Cardiac muscle cell (in vitro differentiated cells and primary cell): ENCODE data around the gene CABCOCO1. TPM values are rescaled to one million over a fixed set of nuclear protein-coding genes. Genes with fewer than 3 reads are reported as not detected.

Experiments used
- DNase-seq, 2 donors: peaks; one replicate each; pipeline versions ENCODE4 v3.0.0 to v3.0.0-alpha.2; 2010 to 2017; ENCODE audit warnings: low read depth in 1 of 2, low spot score in 1 of 2
- H3K27ac ChIP-seq: fragments of 200-600 bp; sonication (generic); 2 replicates; pipeline ENCODE4 v1.5.1; 2016
- H3K27me3 ChIP-seq: fragments of 200-600 bp; sonication (generic); 2 replicates; pipeline ENCODE4 v1.6.0; 2016; ENCODE audit warnings: control low read depth
- H3K36me3 ChIP-seq: fragments of 200-600 bp; sonication (generic); 2 replicates; pipeline ENCODE4 v1.5.1; 2016; ENCODE audit warnings: control low read depth
- H3K4me1 ChIP-seq: fragments of 200-600 bp; sonication (generic); 2 replicates; pipeline ENCODE4 v1.8.1; 2017; ENCODE audit warnings: low read depth, mild to moderate bottlenecking, mixed run types
- H3K4me3 ChIP-seq: fragments of 200-600 bp; sonication (generic); 2 replicates; pipeline ENCODE4 v1.5.1; 2016; ENCODE audit warnings: mild to moderate bottlenecking
- H3K9me3 ChIP-seq: fragments of 200-600 bp; sonication (generic); 2 replicates; pipeline ENCODE4 v1.5.1; 2017; ENCODE audit warnings: low read depth, mild to moderate bottlenecking, control low read depth
- polyA plus RNA-seq: library from polyadenylated mRNA; unstranded; fragments of >200 nt; fragmentation: Nextera tagmentation; extraction: Ambion mirVana; gene quantifications from 2 replicates; pipeline ENCODE4 v1.2.1, GENCODE V29; 2016
- total RNA-seq: library from RNA; depleted of rRNA; stranded (reverse); fragments of >200 nt; gene quantifications from 2 replicates; pipeline ENCODE4 v1.2.3, GENCODE V29; 2016
- TF ChIP-seq, protein P1 (sequence below): IDR thresholded peaks from 2 replicates; pipeline ENCODE4 v1.5.1; 2012; ENCODE audit warnings: low read depth, mild to moderate bottlenecking, low read length

Gene CABCOCO1
- total and polyA plus RNA-seq, 2 experiments from 2014 or later = 1.5 TPM

- Histone ChIP-seq H3K27me3 (no peaks in the 10 kb centered on the region), H3K4me3 (no peak overlapping the region), H3K9me3 (no peaks in the 10 kb centered on the region), H3K27ac (no peak overlapping the region), H3K36me3 (no peaks in the 10 kb centered on the region), H3K4me1 (peaks cover 7% of the 10 kb centered on the region)
- DNase-seq = peak in 1 of 2 donors; percentile 62
- TF ChIP-seq, protein P1, sequence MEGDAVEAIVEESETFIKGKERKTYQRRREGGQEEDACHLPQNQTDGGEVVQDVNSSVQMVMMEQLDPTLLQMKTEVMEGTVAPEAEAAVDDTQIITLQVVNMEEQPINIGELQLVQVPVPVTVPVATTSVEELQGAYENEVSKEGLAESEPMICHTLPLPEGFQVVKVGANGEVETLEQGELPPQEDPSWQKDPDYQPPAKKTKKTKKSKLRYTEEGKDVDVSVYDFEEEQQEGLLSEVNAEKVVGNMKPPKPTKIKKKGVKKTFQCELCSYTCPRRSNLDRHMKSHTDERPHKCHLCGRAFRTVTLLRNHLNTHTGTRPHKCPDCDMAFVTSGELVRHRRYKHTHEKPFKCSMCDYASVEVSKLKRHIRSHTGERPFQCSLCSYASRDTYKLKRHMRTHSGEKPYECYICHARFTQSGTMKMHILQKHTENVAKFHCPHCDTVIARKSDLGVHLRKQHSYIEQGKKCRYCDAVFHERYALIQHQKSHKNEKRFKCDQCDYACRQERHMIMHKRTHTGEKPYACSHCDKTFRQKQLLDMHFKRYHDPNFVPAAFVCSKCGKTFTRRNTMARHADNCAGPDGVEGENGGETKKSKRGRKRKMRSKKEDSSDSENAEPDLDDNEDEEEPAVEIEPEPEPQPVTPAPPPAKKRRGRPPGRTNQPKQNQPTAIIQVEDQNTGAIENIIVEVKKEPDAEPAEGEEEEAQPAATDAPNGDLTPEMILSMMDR = no peak
Measured at GRCh38 chr10:61628151-61628874, 34.4 kb upstream of the CABCOCO1 start.

DNA sequence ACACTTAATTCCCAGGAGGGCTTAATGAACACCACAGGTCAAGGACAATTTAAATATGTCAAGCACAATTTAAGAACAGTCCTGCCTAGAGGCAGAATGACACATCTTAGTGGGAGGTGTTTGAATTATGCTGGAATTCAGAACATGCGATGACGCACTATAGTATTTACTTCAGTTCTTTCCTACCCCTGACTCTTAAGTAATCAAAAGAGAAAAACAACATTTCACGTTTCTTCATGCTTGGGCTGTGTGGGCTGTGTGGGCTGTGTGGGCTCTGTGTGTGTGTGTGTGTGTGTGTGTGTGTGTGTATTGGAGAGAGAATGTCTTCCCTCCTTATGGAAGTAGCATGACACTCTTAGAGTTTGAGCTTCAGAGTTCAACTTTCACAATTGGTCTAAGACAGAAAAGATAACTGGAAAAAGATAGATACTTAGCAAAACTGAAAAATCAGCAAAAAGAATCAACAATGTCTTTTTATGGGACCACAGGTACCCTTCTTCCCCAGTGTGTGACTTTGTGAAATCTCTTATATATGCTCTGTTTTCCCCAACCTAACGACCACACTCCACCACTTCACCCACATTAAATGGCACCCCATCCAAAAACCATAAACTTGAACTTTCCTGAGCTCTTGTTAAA, 33.7 kb upstream of the CABCOCO1 start:
- TF ChIP-seq, protein P1 = no peak
- peaks cover under 1% of the 10 kb centered on the region for H3K4me1 ChIP-seq
- no peaks in the 10 kb centered on the region for H3K9me3 ChIP-seq
- H3K27me3 ChIP-seq = no peaks in the 10 kb centered on the region
- H3K27ac ChIP-seq = no peak overlapping the region
- H3K36me3 ChIP-seq = no peaks in the 10 kb centered on the region
- peak; percentile 9 to 95 for DNase-seq
- no peak overlapping the region for H3K4me3 ChIP-seq

DNA sequence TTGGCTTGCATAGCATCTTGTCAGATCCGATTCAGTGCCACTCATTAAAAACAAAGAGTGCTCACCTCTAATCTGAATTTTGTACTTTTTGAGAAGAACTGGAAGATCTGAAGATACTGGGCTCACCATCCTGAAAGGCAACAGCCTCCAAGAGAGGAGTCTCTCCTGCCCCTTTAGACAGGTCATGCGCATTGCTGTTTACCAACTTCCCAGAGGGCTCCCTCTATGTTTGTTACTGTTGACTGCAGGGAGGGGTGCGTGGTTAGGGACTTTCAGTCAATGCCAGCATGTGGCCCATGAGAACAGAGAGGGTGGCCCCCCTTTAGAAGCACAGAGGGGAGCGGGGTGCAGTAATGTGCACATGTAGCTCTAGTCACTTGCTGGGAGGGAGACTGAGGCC, 33.2 kb upstream of the CABCOCO1 start:
- Histone ChIP-seq H3K4me3 (no peak overlapping the region), H3K9me3 (no peaks in the 10 kb centered on the region), H3K27ac (no peak overlapping the region), H3K27me3 (no peaks in the 10 kb centered on the region), H3K36me3 (no peaks in the 10 kb centered on the region), H3K4me1 (no peaks in the 10 kb centered on the region)
- DNase-seq = no peak
- TF ChIP-seq, protein P1 = no peak

GRCh38 chr10:61632057-61632670, 30.6 kb upstream of the CABCOCO1 start:
- no peaks in the 10 kb centered on the region for H3K36me3 ChIP-seq
- TF ChIP-seq, protein P1 = no peak

DNA sequence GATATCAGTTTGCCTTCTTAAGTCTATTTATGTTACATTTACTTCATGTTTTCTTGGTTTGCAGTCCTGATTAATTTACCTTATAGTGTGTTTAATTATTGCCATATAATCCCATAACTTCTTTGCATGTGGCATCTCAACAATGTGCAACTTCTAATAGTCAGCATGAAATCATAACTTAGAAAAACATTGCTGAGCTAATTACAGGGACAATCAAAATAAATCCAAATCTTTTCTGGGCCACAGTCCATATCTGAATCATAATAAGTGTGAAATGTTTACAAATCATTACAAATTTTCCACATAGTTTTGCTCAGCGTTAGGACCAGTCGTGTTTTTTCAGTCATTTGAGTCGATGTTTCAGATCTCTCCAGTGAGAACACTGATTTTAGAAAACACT, 29.1 kb upstream of the CABCOCO1 start:
- H3K4me1 ChIP-seq = no peaks in the 10 kb centered on the region
- H3K36me3 ChIP-seq = no peaks in the 10 kb centered on the region
- TF ChIP-seq, protein P1 = no peak
- H3K27ac ChIP-seq = no peak overlapping the region
- no peak overlapping the region for H3K4me3 ChIP-seq
- no peaks in the 10 kb centered on the region for H3K27me3 ChIP-seq
- H3K9me3 ChIP-seq = no peaks in the 10 kb centered on the region
- DNase-seq = peak in 1 of 2 donors; percentile 36

More at GRCh38 chr10:61632057-61632670, 30.6 kb upstream of the CABCOCO1 start:
- no peak overlapping the region for H3K27ac ChIP-seq
- H3K4me3 ChIP-seq = no peak overlapping the region
- H3K4me1 ChIP-seq = no peaks in the 10 kb centered on the region
- no peaks in the 10 kb centered on the region for H3K27me3 ChIP-seq
- no peaks in the 10 kb centered on the region for H3K9me3 ChIP-seq
- DNase-seq = no peak
